ENCODE results near the gene TRIM26. TPM values are rescaled to one million over a fixed set of nuclear protein-coding genes. Genes with fewer than 3 reads are reported as not detected.

TRIM26 gene
- total RNA-seq, 2 experiments from 2014 or later, result 42.1 to 44.1 TPM

GRCh38 chr6:30207619-30208295, 5.4 kb downstream of the TRIM26 start:
- Histone ChIP-seq H3K27me3 (ENCODE audit: control insufficient read depth in 1 of 2, insufficient read depth in 2 of 2, low read length in 2 of 2) (no peaks in the 10 kb centered on the region), H3K4me3 (ENCODE audit: low read length) (no peak overlapping the region), H3K27ac (ENCODE audit: low read depth in 1 of 2, low read length in 2 of 2) (no peak overlapping the region), H3K36me3 (ENCODE audit: insufficient read depth, low read length) (peaks cover 32% of the 10 kb centered on the region), H3K4me1 (ENCODE audit: insufficient read depth, low read length) (peaks cover 60% of the 10 kb centered on the region), H3K9me3 (ENCODE audit: control insufficient read depth in 1 of 2, insufficient read depth in 1 of 2, low read length in 2 of 2) (no peaks in the 10 kb centered on the region)
- DNase-seq (no peak), ATAC-seq (ENCODE audit: poor library complexity) (no peak)
- H3K27ac Mint-ChIP-seq, result no peak overlapping the region
- ChIA-PET POLR2A (no interaction called here), CTCF (interaction anchor here (1.3 kb wide), 1 partner anchor 11 kb away, joined by 3 read pairs; no protein-coding TSS in a partner anchor)
- no peak for TF ChIP-seq CTCF (IDR thresholded peaks at IDR 0.05)
- no peaks in the 10 kb centered on the region for H3K27me3 Mint-ChIP-seq
- H3K36me3 Mint-ChIP-seq (ENCODE audit: low read depth), result peaks cover 26% of the 10 kb centered on the region
- no peaks in the 10 kb centered on the region for H3K9me3 Mint-ChIP-seq
- no peak overlapping the region for H3K4me3 Mint-ChIP-seq
- intact Hi-C loops (cut with DNase I, micrococcal nuclease), result no loop called here
- H3K4me1 Mint-ChIP-seq (ENCODE audit: low read depth), result peaks cover 81% of the 10 kb centered on the region

GRCh38 chr6:30206799-30207618, 6.2 kb downstream of the TRIM26 start:
- DNase-seq (no peak), ATAC-seq (ENCODE audit: poor library complexity) (no peak)
- Histone ChIP-seq H3K27me3 (ENCODE audit: control insufficient read depth in 1 of 2, insufficient read depth in 2 of 2, low read length in 2 of 2) (no peaks in the 10 kb centered on the region), H3K4me3 (ENCODE audit: low read length) (no peak overlapping the region), H3K27ac (ENCODE audit: low read depth in 1 of 2, low read length in 2 of 2) (no peak overlapping the region), H3K36me3 (ENCODE audit: insufficient read depth, low read length) (peaks cover 39% of the 10 kb centered on the region), H3K4me1 (ENCODE audit: insufficient read depth, low read length) (peaks cover 62% of the 10 kb centered on the region), H3K9me3 (ENCODE audit: control insufficient read depth in 1 of 2, insufficient read depth in 1 of 2, low read length in 2 of 2) (no peaks in the 10 kb centered on the region)
- no peak overlapping the region for H3K4me3 Mint-ChIP-seq
- no peak overlapping the region for H3K27ac Mint-ChIP-seq
- POLR2A ChIA-PET, result no interaction called here
- H3K4me1 Mint-ChIP-seq (ENCODE audit: low read depth), result peaks cover 82% of the 10 kb centered on the region
- intact Hi-C loops (cut with DNase I, micrococcal nuclease), result no loop called here
- CTCF ChIA-PET, result interaction anchor here (1.3 kb wide), 1 partner anchor 12 kb away, joined by 3 read pairs; no protein-coding TSS in a partner anchor
- H3K36me3 Mint-ChIP-seq (ENCODE audit: low read depth), result peaks cover 33% of the 10 kb centered on the region
- no peaks in the 10 kb centered on the region for H3K27me3 Mint-ChIP-seq
- no peaks in the 10 kb centered on the region for H3K9me3 Mint-ChIP-seq
- no peak for TF ChIP-seq CTCF (IDR thresholded peaks at IDR 0.05)

GRCh38 chr6:30206152-30206551, 7.1 kb downstream of the TRIM26 start:
- peak overlapping the region; percentile 4 for H3K4me3 Mint-ChIP-seq
- no peak for DNase-seq
- no peaks in the 10 kb centered on the region for H3K27me3 Mint-ChIP-seq
- POLR2A ChIA-PET, result interaction anchor here (1.1 kb wide), 1 partner anchor 8 kb away, joined by 5 read pairs; no protein-coding TSS in a partner anchor
- H3K4me1 Mint-ChIP-seq (ENCODE audit: low read depth), result peaks cover 80% of the 10 kb centered on the region
- no peaks in the 10 kb centered on the region for H3K9me3 Mint-ChIP-seq
- Histone ChIP-seq H3K36me3 (ENCODE audit: insufficient read depth, low read length) (peaks cover 43% of the 10 kb centered on the region), H3K4me1 (ENCODE audit: insufficient read depth, low read length) (peaks cover 53% of the 10 kb centered on the region), H3K27ac (ENCODE audit: low read depth in 1 of 2, low read length in 2 of 2) (no peak overlapping the region), H3K4me3 (ENCODE audit: low read length) (no peak overlapping the region), H3K9me3 (ENCODE audit: control insufficient read depth in 1 of 2, insufficient read depth in 1 of 2, low read length in 2 of 2) (no peaks in the 10 kb centered on the region), H3K27me3 (ENCODE audit: control insufficient read depth in 1 of 2, insufficient read depth in 2 of 2, low read length in 2 of 2) (no peaks in the 10 kb centered on the region)
- H3K27ac Mint-ChIP-seq, result no peak overlapping the region
- intact Hi-C loops (cut with DNase I, micrococcal nuclease), result no loop called here
- no peak for ATAC-seq (ENCODE audit: poor library complexity)
- no peak for TF ChIP-seq CTCF (IDR thresholded peaks at IDR 0.05)
- CTCF ChIA-PET, result no interaction called here
- peaks cover 38% of the 10 kb centered on the region for H3K36me3 Mint-ChIP-seq (ENCODE audit: low read depth)

Measured in CD4-positive, alpha-beta T cell (primary cell).